Vagina (tissue), 2 donors: ENCODE measurements around the gene PLD1. TPM values are rescaled to one million over a fixed set of nuclear protein-coding genes. Genes with fewer than 3 reads are reported as not detected.
A peak's percentile ranks its signal among the peaks of the same experiment; 100 is the strongest.

Experiments used
- DNase-seq, 2 donors: peaks; one replicate each; pipeline ENCODE4 v3.0.0-alpha.2; 2017; ENCODE audit errors: extremely low spot score in 2 of 2
- H3K27ac ChIP-seq: fragments of 200-600 bp; sonication (generic); one replicate; pipeline ENCODE4 v1.5.1; 2019
- H3K27me3 ChIP-seq: fragments of 200-600 bp; sonication (generic); one replicate; pipeline ENCODE4 v1.5.1; 2019
- H3K36me3 ChIP-seq, 2 donors: fragments of 200-600 bp; sonication (generic); one replicate each; pipeline ENCODE4 v1.5.1; 2017 to 2019
- H3K4me1 ChIP-seq: fragments of 200-600 bp; sonication (generic); one replicate; pipeline ENCODE4 v1.5.1; 2019
- H3K4me3 ChIP-seq, 2 donors: fragments of 200-600 bp; sonication (generic); 1 replicate in 1 of 2; 2 replicates in 1 of 2; pipeline ENCODE4 v1.5.1; 2016 to 2019
- H3K9me3 ChIP-seq: fragments of 200-600 bp; sonication (generic); one replicate; pipeline ENCODE4 v1.5.1; 2019
- POLR2A ChIP-seq, 2 donors: fragments of 450-650 bp; IDR thresholded peaks; one replicate each; pipeline ENCODE4 v1.6.1; 2017; ENCODE audit warnings: antibody characterized with exemption in 2 of 2, mild to moderate bottlenecking in 2 of 2, moderate library complexity in 2 of 2
- POLR2AphosphoS5 ChIP-seq, 2 donors: sonication (generic); formaldehyde crosslinking; IDR thresholded peaks; one replicate each; pipeline ENCODE4 v1.9.0; 2017; ENCODE audit warnings: antibody characterized with exemption in 2 of 2, mild to moderate bottlenecking in 2 of 2, low read depth in 1 of 2; ENCODE audit not compliant: insufficient read depth in 1 of 2
- intact Hi-C: fragments of 100-400 bp; cut with DNase I; formaldehyde crosslinking; loops from one replicate; pipeline ENCODE4 v1.15.1; 2023
- total RNA-seq: library from RNA; depleted of rRNA; stranded (reverse); fragments of >200 nt; gene quantifications from one replicate; pipeline ENCODE4 v1.2.3, GENCODE V29; 2016
- TF ChIP-seq, protein P1 (sequence below), 3 experiments: fragments of 450-650 bp in 2 of 3; fragments of 200-600 bp in 1 of 3; sonication (generic) in 1 of 3; IDR thresholded peaks; one replicate each; pipeline ENCODE4 v1.5.1; 2017 to 2019; ENCODE audit warnings: antibody characterized with exemption in 3 of 3, mild to moderate bottlenecking in 2 of 3, moderate library complexity in 2 of 3

The PLD1 gene
- total RNA-seq, 1 donor from 2014 or later: 35.6 TPM

- Histone ChIP-seq H3K9me3 (no peaks in the 10 kb centered on the region), H3K27ac (no peak overlapping the region), H3K27me3 (no peaks in the 10 kb centered on the region), H3K4me1 (peaks cover 25% of the 10 kb centered on the region), H3K36me3 (no peaks in the 10 kb centered on the region), H3K4me3 (no peak overlapping the region)
- no peak for DNase-seq
- TF ChIP-seq POLR2A (IDR thresholded peaks at IDR 0.05) (no peak), POLR2AphosphoS5 (IDR thresholded peaks at IDR 0.05; ENCODE audit: insufficient read depth in 1 of 2, low read depth in 1 of 2) (no peak)
- TF ChIP-seq, protein P1, sequence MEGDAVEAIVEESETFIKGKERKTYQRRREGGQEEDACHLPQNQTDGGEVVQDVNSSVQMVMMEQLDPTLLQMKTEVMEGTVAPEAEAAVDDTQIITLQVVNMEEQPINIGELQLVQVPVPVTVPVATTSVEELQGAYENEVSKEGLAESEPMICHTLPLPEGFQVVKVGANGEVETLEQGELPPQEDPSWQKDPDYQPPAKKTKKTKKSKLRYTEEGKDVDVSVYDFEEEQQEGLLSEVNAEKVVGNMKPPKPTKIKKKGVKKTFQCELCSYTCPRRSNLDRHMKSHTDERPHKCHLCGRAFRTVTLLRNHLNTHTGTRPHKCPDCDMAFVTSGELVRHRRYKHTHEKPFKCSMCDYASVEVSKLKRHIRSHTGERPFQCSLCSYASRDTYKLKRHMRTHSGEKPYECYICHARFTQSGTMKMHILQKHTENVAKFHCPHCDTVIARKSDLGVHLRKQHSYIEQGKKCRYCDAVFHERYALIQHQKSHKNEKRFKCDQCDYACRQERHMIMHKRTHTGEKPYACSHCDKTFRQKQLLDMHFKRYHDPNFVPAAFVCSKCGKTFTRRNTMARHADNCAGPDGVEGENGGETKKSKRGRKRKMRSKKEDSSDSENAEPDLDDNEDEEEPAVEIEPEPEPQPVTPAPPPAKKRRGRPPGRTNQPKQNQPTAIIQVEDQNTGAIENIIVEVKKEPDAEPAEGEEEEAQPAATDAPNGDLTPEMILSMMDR (IDR thresholded peaks at IDR 0.05): no peak
- intact Hi-C loops: no loop called here
These were observed 17.7 kb upstream of the PLD1 start for GRCh38 chr3:171827836-171828458.

- Histone ChIP-seq H3K27me3 (no peaks in the 10 kb centered on the region), H3K4me1 (peaks cover 21% of the 10 kb centered on the region), H3K36me3 (no peaks in the 10 kb centered on the region), H3K4me3 (no peak overlapping the region), H3K9me3 (no peaks in the 10 kb centered on the region), H3K27ac (no peak overlapping the region)
- no peak for DNase-seq
- TF ChIP-seq POLR2AphosphoS5 (IDR thresholded peaks at IDR 0.05; ENCODE audit: insufficient read depth in 1 of 2, low read depth in 1 of 2) (no peak), POLR2A (IDR thresholded peaks at IDR 0.05) (no peak)
- TF ChIP-seq, protein P1 (IDR thresholded peaks at IDR 0.05): no peak
- intact Hi-C loops: no loop called here
These were observed 17.1 kb upstream of the PLD1 start for GRCh38 chr3:171827385-171827784.

DNA sequence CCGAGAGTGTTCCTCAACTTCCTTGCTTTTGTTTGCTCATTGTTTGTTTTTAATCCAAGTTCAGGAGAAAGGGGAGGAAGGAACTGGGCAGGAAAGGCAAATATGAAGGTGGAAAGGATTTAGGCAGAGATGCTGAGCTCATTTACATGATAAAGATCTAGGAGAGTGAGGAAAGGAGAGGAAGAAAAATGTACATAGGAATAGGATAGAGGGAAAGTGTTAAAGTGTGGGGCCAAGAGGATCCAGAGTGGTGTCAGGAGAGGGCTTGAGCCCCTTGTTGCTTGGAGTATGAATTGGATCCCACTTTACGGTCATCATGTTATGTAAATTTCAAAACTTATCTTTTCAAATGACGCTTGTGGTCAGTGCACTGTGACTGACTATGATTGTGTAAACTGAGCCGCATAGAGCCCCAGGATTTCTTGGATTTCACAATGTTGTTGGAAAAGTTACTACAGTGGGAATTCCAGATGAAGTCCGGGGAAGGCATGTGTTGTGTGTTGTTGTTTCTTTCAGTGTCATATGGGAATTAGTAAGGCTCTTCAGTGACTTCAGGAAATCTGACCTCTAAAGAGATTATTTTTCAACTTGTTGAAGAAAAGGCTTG lies 15.0 kb upstream of the PLD1 start:
- H3K4me3 ChIP-seq: no peak overlapping the region
- intact Hi-C loops: no loop called here
- TF ChIP-seq POLR2AphosphoS5 (IDR thresholded peaks at IDR 0.05; ENCODE audit: insufficient read depth in 1 of 2, low read depth in 1 of 2): peak in 1 of 2 donors; percentile 52
- no peak for TF ChIP-seq POLR2A (IDR thresholded peaks at IDR 0.05)
- no peaks in the 10 kb centered on the region for H3K36me3 ChIP-seq
- no peaks in the 10 kb centered on the region for H3K9me3 ChIP-seq
- H3K4me1 ChIP-seq: peaks cover 21% of the 10 kb centered on the region
- DNase-seq: no peak
- peak overlapping the region; percentile 46 for H3K27ac ChIP-seq
- H3K27me3 ChIP-seq: no peaks in the 10 kb centered on the region

DNA sequence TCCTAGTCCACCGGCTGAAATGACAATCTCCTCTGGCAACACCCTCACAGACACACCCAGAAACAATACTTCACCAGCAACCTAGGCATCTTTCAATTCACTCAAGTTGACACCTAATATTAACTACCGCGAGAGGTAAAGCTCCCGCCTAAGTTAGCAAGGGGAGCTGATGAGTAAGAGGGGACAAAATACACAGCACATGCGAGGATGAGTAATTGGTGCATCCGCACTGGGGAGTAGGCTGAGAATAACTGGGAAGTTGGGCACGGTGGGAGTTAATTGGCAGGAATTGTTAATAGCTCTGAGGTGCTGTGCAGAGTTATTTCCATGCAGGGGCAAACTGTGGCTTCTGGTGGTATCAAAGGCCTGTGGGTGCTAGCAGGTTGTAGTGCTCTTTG lies 14.5 kb upstream of the PLD1 start:
- H3K36me3 ChIP-seq: no peaks in the 10 kb centered on the region
- intact Hi-C loops: no loop called here
- peak overlapping the region; percentile 46 for H3K27ac ChIP-seq
- no peak overlapping the region for H3K4me3 ChIP-seq
- DNase-seq: no peak
- peaks cover 17% of the 10 kb centered on the region for H3K4me1 ChIP-seq
- TF ChIP-seq, protein P1 (IDR thresholded peaks at IDR 0.05): no peak
- TF ChIP-seq POLR2A (IDR thresholded peaks at IDR 0.05) (no peak), POLR2AphosphoS5 (IDR thresholded peaks at IDR 0.05; ENCODE audit: insufficient read depth in 1 of 2, low read depth in 1 of 2) (no peak)
- no peaks in the 10 kb centered on the region for H3K9me3 ChIP-seq
- no peaks in the 10 kb centered on the region for H3K27me3 ChIP-seq

GRCh38 chr3:171824116-171824515 lies 13.8 kb upstream of the PLD1 start:
- intact Hi-C loops: no loop called here
- no peaks in the 10 kb centered on the region for H3K9me3 ChIP-seq
- peaks cover 10% of the 10 kb centered on the region for H3K4me1 ChIP-seq
- H3K27me3 ChIP-seq: no peaks in the 10 kb centered on the region
- H3K27ac ChIP-seq: peak overlapping the region; percentile 46
- DNase-seq: no peak
- no peaks in the 10 kb centered on the region for H3K36me3 ChIP-seq
- no peak overlapping the region for H3K4me3 ChIP-seq
- TF ChIP-seq, protein P1 (IDR thresholded peaks at IDR 0.05): no peak
- TF ChIP-seq POLR2AphosphoS5 (IDR thresholded peaks at IDR 0.05; ENCODE audit: insufficient read depth in 1 of 2, low read depth in 1 of 2) (no peak), POLR2A (IDR thresholded peaks at IDR 0.05) (no peak)
